ENCODE results near the gene MCL1.
"Not testable (repeated sequence)": the region's sequence is repeated elsewhere in the genome, so short reads cannot be mapped to it uniquely, and the experiment has no call there.

The MCL1 gene

DNA sequence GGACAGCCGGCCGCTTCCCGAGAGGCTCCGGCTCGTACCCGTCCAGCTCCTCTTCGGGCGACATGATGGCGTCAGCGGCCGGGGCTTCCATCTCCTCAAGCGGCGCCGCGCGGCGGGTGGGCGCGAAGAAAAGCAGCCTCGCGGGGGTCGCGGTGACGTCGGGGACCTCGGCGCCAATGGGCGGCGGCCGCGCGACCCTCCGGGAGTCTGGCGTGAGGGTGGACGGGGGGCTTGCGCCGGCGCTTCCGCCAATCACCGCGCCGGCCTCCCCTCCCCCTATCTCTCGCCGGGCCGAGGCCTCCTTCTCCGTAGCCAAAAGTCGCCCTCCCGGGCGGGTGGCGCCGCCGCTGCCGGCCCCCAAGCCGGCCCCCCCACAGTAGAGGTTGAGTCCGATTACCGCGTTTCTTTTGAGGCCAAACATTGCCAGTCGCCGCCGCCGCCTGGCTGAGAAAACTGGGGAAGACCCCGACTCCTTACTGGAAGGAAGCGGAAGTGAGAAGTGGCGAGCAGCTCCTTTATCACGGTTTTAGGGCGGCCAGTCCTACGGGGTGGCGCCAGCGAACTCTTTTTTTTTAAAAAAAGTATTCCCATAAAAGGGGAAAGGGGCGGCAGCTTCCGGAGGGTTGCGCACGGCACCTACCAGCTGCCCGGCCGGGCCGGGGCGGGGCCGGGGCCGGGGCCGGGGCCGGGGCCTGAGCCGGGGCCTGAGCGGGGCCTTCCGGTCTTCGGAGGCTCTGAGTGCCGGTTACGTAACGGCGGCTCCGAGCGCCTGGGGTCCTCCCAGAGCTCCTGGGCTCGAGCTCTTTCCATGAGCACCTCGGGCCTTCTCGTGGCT is at the start of gene MCL1:
TSS of gene MCL1 (minus strand) at position 501 of the 835 bp plus-strand sequence. CDS start at position 421, 80 bp downstream.
- TF ChIP-seq, protein P1, sequence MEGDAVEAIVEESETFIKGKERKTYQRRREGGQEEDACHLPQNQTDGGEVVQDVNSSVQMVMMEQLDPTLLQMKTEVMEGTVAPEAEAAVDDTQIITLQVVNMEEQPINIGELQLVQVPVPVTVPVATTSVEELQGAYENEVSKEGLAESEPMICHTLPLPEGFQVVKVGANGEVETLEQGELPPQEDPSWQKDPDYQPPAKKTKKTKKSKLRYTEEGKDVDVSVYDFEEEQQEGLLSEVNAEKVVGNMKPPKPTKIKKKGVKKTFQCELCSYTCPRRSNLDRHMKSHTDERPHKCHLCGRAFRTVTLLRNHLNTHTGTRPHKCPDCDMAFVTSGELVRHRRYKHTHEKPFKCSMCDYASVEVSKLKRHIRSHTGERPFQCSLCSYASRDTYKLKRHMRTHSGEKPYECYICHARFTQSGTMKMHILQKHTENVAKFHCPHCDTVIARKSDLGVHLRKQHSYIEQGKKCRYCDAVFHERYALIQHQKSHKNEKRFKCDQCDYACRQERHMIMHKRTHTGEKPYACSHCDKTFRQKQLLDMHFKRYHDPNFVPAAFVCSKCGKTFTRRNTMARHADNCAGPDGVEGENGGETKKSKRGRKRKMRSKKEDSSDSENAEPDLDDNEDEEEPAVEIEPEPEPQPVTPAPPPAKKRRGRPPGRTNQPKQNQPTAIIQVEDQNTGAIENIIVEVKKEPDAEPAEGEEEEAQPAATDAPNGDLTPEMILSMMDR (IDR thresholded peaks at IDR 0.05; ENCODE audit: control insufficient read depth, insufficient read depth, low read depth, low read length, missing control alignments): no peak
- peak; percentile 90 for DNase-seq (ENCODE audit: low read depth)
- peak within 1 kb of the TSS; percentile 92 for H3K4me3 ChIP-seq (ENCODE audit: control insufficient read depth, low read depth, low read length)

DNA sequence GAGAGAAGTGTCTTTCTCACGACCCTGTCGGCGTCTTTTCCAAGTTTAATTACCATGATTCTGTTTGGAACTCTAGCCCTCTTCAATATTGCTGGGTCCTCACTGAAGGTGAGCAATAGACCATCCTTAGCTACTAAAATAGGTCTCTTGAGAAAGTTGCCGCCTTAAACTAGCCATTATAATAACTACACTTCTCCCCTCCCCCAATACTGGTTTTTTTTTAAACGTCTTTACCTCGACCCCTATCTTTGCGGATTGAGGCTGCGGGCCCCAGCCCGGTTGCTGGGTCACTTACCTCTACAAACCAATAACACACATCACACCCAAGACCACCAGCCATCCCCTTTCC is 49.3 kb upstream of the MCL1 start:
- no peak for DNase-seq (ENCODE audit: low read depth)
- TF ChIP-seq, protein P1 (IDR thresholded peaks at IDR 0.05; ENCODE audit: control insufficient read depth, insufficient read depth, low read depth, low read length, missing control alignments): no peak
- H3K4me3 ChIP-seq (ENCODE audit: control insufficient read depth, low read depth, low read length): peak overlapping the region; percentile 83

DNA sequence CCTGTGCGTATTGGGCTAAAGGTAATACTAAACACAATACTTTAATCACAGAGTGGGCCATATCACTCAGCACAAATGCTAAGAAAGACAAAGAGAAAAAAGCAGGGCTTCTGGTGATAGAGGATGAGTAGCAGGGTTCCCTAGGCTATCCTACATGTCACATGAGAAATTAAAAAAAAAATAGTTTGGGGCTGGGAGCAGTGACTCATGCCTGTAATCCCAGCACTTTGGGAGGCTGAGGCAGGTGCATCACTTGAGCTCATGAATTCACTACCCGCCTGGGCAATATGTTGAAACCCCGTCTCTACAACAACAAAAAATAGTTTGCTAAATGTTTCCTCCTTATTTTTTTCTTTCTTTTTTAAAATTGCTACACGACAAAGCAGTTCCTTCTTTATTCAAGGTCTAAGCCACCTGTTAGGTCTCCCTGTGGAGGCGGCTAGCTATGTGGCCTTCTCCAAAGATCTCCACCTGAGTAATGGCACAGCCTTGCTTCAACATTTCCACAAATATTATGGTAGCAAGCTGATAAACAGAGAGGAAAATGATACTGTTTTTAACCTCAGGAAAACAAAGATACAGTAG is 48.5 kb upstream of the MCL1 start:
- DNase-seq (ENCODE audit: low read depth): no peak
- peak overlapping the region; percentile 83 for H3K4me3 ChIP-seq (ENCODE audit: control insufficient read depth, low read depth, low read length)
- TF ChIP-seq, protein P1 (IDR thresholded peaks at IDR 0.05; ENCODE audit: control insufficient read depth, insufficient read depth, low read depth, low read length, missing control alignments): no peak

DNA sequence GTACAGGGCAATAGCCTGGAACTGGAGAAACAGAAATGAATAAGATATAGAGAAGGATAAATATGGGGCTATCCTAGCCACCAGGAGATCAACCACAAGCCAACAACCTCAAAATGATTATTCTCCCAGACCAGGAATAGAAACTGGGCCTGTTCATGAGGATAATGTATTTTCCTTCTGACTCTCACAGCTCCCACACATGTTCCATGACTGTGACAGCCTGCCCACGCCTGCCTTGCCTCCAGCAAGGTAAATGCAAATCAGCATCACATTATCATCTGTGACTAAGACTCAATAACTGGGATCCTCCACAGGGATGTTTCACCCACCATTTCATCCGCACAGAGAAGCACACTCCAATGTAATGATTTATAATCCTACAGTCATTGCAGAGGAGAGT is 46.7 kb upstream of the MCL1 start:
- no peak overlapping the region for H3K4me3 ChIP-seq (ENCODE audit: control insufficient read depth, low read depth, low read length)
- no peak for DNase-seq (ENCODE audit: low read depth)
- TF ChIP-seq, protein P1 (IDR thresholded peaks at IDR 0.05; ENCODE audit: control insufficient read depth, insufficient read depth, low read depth, low read length, missing control alignments): no peak

DNA sequence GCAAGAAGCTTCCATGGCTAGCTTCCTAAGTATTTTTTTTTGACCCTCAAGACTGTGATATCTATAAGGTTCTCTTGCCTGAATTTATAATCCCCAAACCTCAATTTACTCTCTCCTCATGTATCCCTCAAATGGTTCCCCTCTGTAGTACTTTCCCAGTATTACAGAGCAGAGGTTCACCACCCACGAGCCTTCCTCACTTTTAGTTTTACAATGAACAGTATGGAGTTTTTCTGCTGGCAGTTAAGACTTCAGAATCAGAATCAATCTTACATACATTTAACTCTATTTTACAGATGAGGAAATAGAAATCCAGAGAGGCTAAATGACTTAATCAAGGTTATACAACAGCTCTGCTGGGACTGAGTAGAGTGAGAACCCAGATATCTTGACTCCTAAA is 45.1 kb upstream of the MCL1 start:
- not testable (repeated sequence) for H3K4me3 ChIP-seq (ENCODE audit: control insufficient read depth, low read depth, low read length); DNase-seq (ENCODE audit: low read depth)

DNA sequence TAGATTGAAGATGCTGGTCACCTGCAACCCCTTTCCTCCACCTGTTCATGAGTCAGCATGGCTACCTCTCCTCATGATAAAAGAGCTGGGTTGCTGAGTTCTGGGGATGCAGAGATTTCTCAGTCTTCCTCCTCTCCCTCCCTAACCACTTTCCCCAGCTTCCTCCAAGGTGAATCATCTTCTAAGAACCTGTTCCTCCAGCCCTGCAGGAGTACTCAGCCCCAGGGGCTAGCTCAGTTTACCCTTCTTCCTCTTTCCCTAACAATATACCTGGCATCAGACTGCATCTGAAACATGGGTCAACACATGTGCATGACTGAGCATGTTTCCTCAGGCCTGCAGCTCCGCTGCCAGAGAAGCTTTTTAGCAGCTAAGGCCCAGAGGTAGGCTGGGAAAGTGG is 44.7 kb upstream of the MCL1 start:
- not testable (repeated sequence) for DNase-seq (ENCODE audit: low read depth)

DNA sequence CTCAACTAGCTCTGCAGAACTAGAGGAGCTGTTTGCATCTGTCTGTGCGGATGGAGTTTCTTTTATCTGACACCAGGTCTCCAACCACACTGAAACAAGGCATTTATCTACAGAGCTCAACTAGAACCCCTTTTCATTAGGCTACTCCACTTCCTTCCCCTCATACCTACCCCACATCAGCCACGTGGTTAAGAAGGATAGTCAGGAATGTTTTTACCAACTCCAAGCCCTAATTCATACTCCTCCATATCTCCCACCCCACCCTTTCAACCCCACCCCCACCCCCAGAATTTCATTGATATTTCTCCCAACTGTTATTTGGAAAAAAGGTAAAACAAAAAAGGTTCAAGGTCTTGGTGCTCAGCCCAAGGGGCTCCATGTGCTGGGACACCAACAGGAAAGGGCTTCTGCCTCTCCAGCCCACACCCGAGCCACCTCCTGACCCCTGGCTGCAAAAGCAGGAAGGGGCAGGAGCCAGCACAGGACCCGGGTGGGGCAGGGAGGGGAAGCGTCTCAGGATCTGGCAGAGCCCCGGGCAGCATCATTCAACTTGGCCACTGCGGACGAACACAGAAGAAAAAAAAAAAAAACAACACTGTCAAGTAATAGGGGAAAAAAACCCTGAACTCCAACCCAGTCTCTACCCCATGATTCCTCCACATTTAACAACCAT is 43.0 kb upstream of the MCL1 start:
- H3K4me3 ChIP-seq (ENCODE audit: control insufficient read depth, low read depth, low read length): no peak overlapping the region
- no peak for DNase-seq (ENCODE audit: low read depth)
- TF ChIP-seq, protein P1 (IDR thresholded peaks at IDR 0.05; ENCODE audit: control insufficient read depth, insufficient read depth, low read depth, low read length, missing control alignments): no peak

More for the DNA sequence above, 44.7 kb upstream of the MCL1 start:
- not testable (repeated sequence) for H3K4me3 ChIP-seq (ENCODE audit: control insufficient read depth, low read depth, low read length)

All from AG09309 (cell line).